ENCODE results near the gene PATJ. TPM values are rescaled to one million over a fixed set of nuclear protein-coding genes. Genes with fewer than 3 reads are reported as not detected.

PATJ gene
- total RNA-seq, 1 donor from 2014 or later, result 10.7 TPM

DNA sequence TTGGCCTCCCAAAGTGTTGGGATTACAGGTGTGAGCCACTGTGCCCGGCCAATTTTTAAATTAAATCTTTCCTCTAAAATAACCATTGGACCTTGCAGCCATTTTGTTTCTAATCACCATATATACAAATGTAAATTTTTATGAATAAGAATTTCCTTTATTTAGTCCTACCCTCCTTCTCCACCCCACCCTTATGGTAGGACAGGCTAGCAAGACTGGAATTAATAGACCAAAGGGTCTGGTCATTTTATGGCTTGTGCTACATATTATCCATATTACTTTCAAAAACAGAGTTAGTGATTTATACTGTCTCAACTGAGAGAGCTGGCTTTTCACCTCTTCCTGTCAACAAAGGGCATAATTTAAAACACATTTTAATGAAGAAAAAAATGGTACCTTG lies 478.9 kb downstream of the PATJ start:
- Mint-ChIP-seq H3K27ac (ENCODE audit: unreplicated experiment) (no peak overlapping the region), H3K27me3 (ENCODE audit: low read depth) (no peaks in the 10 kb centered on the region), H3K9me3 (ENCODE audit: low read depth) (no peaks in the 10 kb centered on the region), H3K4me3 (ENCODE audit: unreplicated experiment) (no peak overlapping the region), H3K4me1 (ENCODE audit: low read depth) (peaks cover 6% of the 10 kb centered on the region), H3K36me3 (ENCODE audit: low read depth) (no peaks in the 10 kb centered on the region)
- no peak for DNase-seq (ENCODE audit: low spot score)
- TF ChIP-seq, protein P1, sequence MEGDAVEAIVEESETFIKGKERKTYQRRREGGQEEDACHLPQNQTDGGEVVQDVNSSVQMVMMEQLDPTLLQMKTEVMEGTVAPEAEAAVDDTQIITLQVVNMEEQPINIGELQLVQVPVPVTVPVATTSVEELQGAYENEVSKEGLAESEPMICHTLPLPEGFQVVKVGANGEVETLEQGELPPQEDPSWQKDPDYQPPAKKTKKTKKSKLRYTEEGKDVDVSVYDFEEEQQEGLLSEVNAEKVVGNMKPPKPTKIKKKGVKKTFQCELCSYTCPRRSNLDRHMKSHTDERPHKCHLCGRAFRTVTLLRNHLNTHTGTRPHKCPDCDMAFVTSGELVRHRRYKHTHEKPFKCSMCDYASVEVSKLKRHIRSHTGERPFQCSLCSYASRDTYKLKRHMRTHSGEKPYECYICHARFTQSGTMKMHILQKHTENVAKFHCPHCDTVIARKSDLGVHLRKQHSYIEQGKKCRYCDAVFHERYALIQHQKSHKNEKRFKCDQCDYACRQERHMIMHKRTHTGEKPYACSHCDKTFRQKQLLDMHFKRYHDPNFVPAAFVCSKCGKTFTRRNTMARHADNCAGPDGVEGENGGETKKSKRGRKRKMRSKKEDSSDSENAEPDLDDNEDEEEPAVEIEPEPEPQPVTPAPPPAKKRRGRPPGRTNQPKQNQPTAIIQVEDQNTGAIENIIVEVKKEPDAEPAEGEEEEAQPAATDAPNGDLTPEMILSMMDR (IDR thresholded peaks at IDR 0.05), result no peak

DNA sequence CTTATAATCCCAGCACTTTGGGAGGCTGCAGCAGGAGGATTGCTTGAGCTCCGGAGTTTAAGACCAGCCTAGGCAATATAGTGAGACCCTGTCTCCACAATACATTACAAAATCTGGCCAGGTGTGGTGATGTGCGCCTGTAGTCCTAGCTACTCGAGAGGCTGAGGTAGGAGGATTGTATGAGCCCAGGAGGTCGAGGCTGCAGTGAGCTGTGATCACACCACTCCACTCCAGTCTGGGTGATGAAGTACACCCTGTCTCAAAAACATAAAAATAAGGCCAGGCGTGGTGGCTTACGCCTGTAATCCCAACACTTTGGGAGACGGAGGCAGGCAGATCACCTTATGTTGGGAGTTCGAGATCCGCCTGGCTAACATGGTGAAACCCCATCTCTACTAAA lies 480.0 kb downstream of the PATJ start:
- Mint-ChIP-seq H3K27ac (ENCODE audit: unreplicated experiment) (no peak overlapping the region), H3K4me1 (ENCODE audit: low read depth) (peaks cover 6% of the 10 kb centered on the region), H3K36me3 (ENCODE audit: low read depth) (no peaks in the 10 kb centered on the region), H3K4me3 (ENCODE audit: unreplicated experiment) (no peak overlapping the region), H3K27me3 (ENCODE audit: low read depth) (no peaks in the 10 kb centered on the region), H3K9me3 (ENCODE audit: low read depth) (no peaks in the 10 kb centered on the region)
- TF ChIP-seq, protein P1 (IDR thresholded peaks at IDR 0.05), result no peak
- no peak for DNase-seq (ENCODE audit: low spot score)

DNA sequence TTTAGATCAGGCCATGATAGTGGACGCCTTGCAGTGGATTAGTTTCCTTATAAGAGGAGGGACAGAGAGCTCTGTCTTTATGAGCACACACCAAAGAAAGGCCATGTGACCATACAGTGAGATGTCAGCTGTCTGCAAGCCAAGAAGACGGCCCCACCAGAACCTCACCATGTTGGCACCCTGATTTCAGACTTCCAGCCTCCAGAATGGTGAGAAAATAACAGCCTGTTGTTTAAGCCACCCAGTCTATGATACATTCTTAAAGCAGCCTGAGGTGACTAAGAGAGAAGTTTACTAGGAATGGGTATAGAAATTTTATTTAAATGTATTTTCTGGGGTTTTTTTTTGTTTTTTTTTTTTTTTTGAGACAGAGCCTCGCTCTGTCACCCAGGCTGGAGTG lies 481.9 kb downstream of the PATJ start:
- no peak for DNase-seq (ENCODE audit: low spot score)
- H3K27me3 Mint-ChIP-seq (ENCODE audit: low read depth), result no peaks in the 10 kb centered on the region
- H3K36me3 Mint-ChIP-seq (ENCODE audit: low read depth), result no peaks in the 10 kb centered on the region
- H3K9me3 Mint-ChIP-seq (ENCODE audit: low read depth), result no peaks in the 10 kb centered on the region
- H3K4me1 Mint-ChIP-seq (ENCODE audit: low read depth), result peaks cover 5% of the 10 kb centered on the region
- TF ChIP-seq, protein P1 (IDR thresholded peaks at IDR 0.05), result no peak
- H3K4me3 Mint-ChIP-seq (ENCODE audit: unreplicated experiment), result no peak overlapping the region
- H3K27ac Mint-ChIP-seq (ENCODE audit: unreplicated experiment), result no peak overlapping the region

DNA sequence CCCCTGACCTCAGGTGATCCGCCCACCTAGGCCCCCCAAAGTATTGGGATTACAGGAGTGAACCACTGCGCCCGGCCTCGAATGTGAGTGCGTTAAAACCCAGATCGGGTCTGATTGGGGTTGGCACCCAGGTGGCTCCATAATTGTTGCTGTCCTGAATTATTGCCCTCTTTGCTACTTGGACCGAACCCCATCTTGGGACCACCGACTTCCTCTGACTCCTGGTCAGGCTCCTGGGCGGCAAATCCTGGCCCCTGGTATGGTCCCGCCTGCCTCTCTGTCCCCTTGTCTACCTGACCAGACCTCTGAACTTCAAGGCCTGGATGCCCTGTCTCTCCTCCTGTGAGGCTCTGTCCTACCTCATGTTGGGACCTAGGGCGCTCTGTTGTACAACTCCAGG lies 485.2 kb downstream of the PATJ start:
- Mint-ChIP-seq H3K9me3 (ENCODE audit: low read depth) (no peaks in the 10 kb centered on the region), H3K4me3 (ENCODE audit: unreplicated experiment) (no peak overlapping the region), H3K27me3 (ENCODE audit: low read depth) (no peaks in the 10 kb centered on the region), H3K36me3 (ENCODE audit: low read depth) (no peaks in the 10 kb centered on the region), H3K4me1 (ENCODE audit: low read depth) (peaks cover 29% of the 10 kb centered on the region), H3K27ac (ENCODE audit: unreplicated experiment) (no peak overlapping the region)
- no peak for DNase-seq (ENCODE audit: low spot score)
- TF ChIP-seq, protein P1 (IDR thresholded peaks at IDR 0.05), result no peak

Small RNA genes within 50 kb of the gene (microRNA-seq; reads per million reads assigned to microRNA genes)
- gene MIR3116-1 (ENCODE audit: borderline number of aligned reads) (not detected), gene MIR3116-2 (ENCODE audit: borderline number of aligned reads) (not detected)

Other genes with a start within 250 kb of the PATJ start
- gene TM2D1, start 17.3 kb upstream of the PATJ start, total RNA-seq, result 41.3 to 47.3 TPM (median 45.6 TPM) in 3 replicates